ENCODE results near the gene FAM222A. TPM values are rescaled to one million over a fixed set of nuclear protein-coding genes. Genes with fewer than 3 reads are reported as not detected.
A peak's percentile ranks its signal among the peaks of the same experiment; 100 is the strongest.

FAM222A gene
- total RNA-seq, 4 donors from 2014 or later, result 1.4 to 3.0 (median 1.8) TPM

- TF ChIP-seq EP300 (IDR thresholded peaks at IDR 0.05; ENCODE audit: low read depth) (no peak), CTCF (IDR thresholded peaks at IDR 0.05) (no peak), POLR2AphosphoS5 (IDR thresholded peaks at IDR 0.05) (peak; percentile 40 to 79 (median 71)), POLR2A (IDR thresholded peaks at IDR 0.05) (no peak)
- Histone ChIP-seq H3K4me1 (peaks cover 16 to 33% (median 22%) of the 10 kb centered on the region in 4 donors), H3K4me3 (no peak overlapping the region), H3K36me3 (no peaks in the 10 kb centered on the region), H3K9me3 (no peaks in the 10 kb centered on the region), H3K27me3 (no peaks in the 10 kb centered on the region), H3K27ac (peak overlapping the region in 3 of 4 donors; percentile 21 to 74 (median 50))
- in situ Hi-C loops (cut with MboI; ENCODE audit: low pct_ligation_motif_present in 1 of 4, low pct_unique_long_range_greater_than_20kb in 1 of 4, low sequenced_read_pairs in 3 of 4) (no loop called here), intact Hi-C loops (cut with DNase I; ENCODE audit: low total_unique reads) (no loop called here)
- no peak for DNase-seq
- 63 to 64% methylated on average over 2 to 21 of the region's 24 CpGs for WGBS, 2 donors (ENCODE audit: low coverage in 1 of 2)
Observed at GRCh38 chr12:109725321-109726105, 11.9 kb downstream of the FAM222A start.

GRCh38 chr12:109726106-109726497 lies 12.5 kb downstream of the FAM222A start:
- H3K9me3 ChIP-seq, result no peaks in the 10 kb centered on the region
- no peak for TF ChIP-seq POLR2A (IDR thresholded peaks at IDR 0.05)
- no peak for TF ChIP-seq POLR2AphosphoS5 (IDR thresholded peaks at IDR 0.05)
- no peak for TF ChIP-seq EP300 (IDR thresholded peaks at IDR 0.05; ENCODE audit: low read depth)
- TF ChIP-seq CTCF (IDR thresholded peaks at IDR 0.05), result no peak
- no peak overlapping the region for H3K4me3 ChIP-seq
- H3K27ac ChIP-seq, result peak overlapping the region in 3 of 4 donors; percentile 21 to 50 (median 33)
- H3K27me3 ChIP-seq, result no peaks in the 10 kb centered on the region
- in situ Hi-C loops (cut with MboI; ENCODE audit: low pct_ligation_motif_present in 1 of 4, low pct_unique_long_range_greater_than_20kb in 1 of 4, low sequenced_read_pairs in 3 of 4), result no loop called here
- 85% methylated on average over 1 of the region's 1 CpG; no CpG with 5 or more reads in 1 of the 2 donors for WGBS, 2 donors (ENCODE audit: low coverage in 1 of 2)
- H3K36me3 ChIP-seq, result no peaks in the 10 kb centered on the region
- no peak for DNase-seq
- intact Hi-C loops (cut with DNase I; ENCODE audit: low total_unique reads), result no loop called here
- peaks cover 16 to 32% (median 22%) of the 10 kb centered on the region in 4 donors for H3K4me1 ChIP-seq

GRCh38 chr12:109726511-109727038 lies 12.9 kb downstream of the FAM222A start:
- H3K9me3 ChIP-seq, result no peaks in the 10 kb centered on the region
- WGBS, 2 donors (ENCODE audit: low coverage in 1 of 2), result 82% methylated on average over 12 of the region's 12 CpGs; no CpG with 5 or more reads in 1 of the 2 donors
- no peak overlapping the region for H3K4me3 ChIP-seq
- H3K27me3 ChIP-seq, result no peaks in the 10 kb centered on the region
- intact Hi-C loops (cut with DNase I; ENCODE audit: low total_unique reads) (no loop called here), in situ Hi-C loops (cut with MboI; ENCODE audit: low pct_ligation_motif_present in 1 of 4, low pct_unique_long_range_greater_than_20kb in 1 of 4, low sequenced_read_pairs in 3 of 4) (no loop called here)
- peaks cover 16 to 29% (median 22%) of the 10 kb centered on the region in 4 donors for H3K4me1 ChIP-seq
- H3K27ac ChIP-seq, result peak overlapping the region in 3 of 4 donors; percentile 21 to 50 (median 33)
- DNase-seq, result no peak
- H3K36me3 ChIP-seq, result no peaks in the 10 kb centered on the region
- no peak for TF ChIP-seq POLR2AphosphoS5 (IDR thresholded peaks at IDR 0.05)
- TF ChIP-seq CTCF (IDR thresholded peaks at IDR 0.05), result no peak
- no peak for TF ChIP-seq POLR2A (IDR thresholded peaks at IDR 0.05)
- no peak for TF ChIP-seq EP300 (IDR thresholded peaks at IDR 0.05; ENCODE audit: low read depth)

GRCh38 chr12:109727039-109727723 lies 13.6 kb downstream of the FAM222A start:
- no peak for DNase-seq
- 40 to 68% methylated on average over 1 to 18 of the region's 18 CpGs for WGBS, 2 donors (ENCODE audit: low coverage in 1 of 2)
- intact Hi-C loops (cut with DNase I; ENCODE audit: low total_unique reads), result no loop called here
- in situ Hi-C loops (cut with MboI; ENCODE audit: low pct_ligation_motif_present in 1 of 4, low pct_unique_long_range_greater_than_20kb in 1 of 4, low sequenced_read_pairs in 3 of 4), result no loop called here
- H3K4me3 ChIP-seq, result no peak overlapping the region
- H3K9me3 ChIP-seq, result no peaks in the 10 kb centered on the region
- H3K27ac ChIP-seq, result peak overlapping the region in 2 of 4 donors; percentile 33 to 50
- peaks cover 14 to 28% (median 20%) of the 10 kb centered on the region in 4 donors for H3K4me1 ChIP-seq
- no peaks in the 10 kb centered on the region for H3K36me3 ChIP-seq
- no peak for TF ChIP-seq EP300 (IDR thresholded peaks at IDR 0.05; ENCODE audit: low read depth)
- no peak for TF ChIP-seq POLR2A (IDR thresholded peaks at IDR 0.05)
- no peak for TF ChIP-seq CTCF (IDR thresholded peaks at IDR 0.05)
- no peak for TF ChIP-seq POLR2AphosphoS5 (IDR thresholded peaks at IDR 0.05)
- H3K27me3 ChIP-seq, result no peaks in the 10 kb centered on the region
